ENCODE results near the gene DENND5A. TPM values are rescaled to one million over a fixed set of nuclear protein-coding genes. Genes with fewer than 3 reads are reported as not detected.

DENND5A gene
- total and polyA plus RNA-seq, 10 of the 15 experiments (the other 5 are each of a cell fraction or from before 2014, with no cell fraction given) = 15.6 to 157 (median 85.1) TPM

DNA sequence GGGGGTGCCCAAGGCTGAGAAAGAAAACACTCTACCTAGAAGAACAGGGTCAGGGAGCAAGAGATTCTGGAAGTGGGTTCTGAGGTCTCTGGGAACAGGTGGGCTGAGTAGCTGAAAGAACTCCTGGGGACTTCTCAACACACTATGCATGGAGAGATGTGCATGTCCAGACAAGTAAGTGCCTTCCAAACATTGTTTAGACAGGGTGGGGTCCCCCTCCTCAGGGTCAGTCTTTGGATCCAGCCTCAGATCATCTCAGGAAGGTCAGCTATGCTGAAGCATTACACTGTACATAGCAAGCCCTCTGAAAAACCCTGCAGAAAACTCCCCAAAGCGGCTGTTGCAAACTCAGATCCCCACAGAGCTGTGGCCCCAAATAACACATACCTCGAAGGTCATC lies 119.9 kb downstream of the DENND5A start (continued):
- TF ChIP-seq, protein P1, sequence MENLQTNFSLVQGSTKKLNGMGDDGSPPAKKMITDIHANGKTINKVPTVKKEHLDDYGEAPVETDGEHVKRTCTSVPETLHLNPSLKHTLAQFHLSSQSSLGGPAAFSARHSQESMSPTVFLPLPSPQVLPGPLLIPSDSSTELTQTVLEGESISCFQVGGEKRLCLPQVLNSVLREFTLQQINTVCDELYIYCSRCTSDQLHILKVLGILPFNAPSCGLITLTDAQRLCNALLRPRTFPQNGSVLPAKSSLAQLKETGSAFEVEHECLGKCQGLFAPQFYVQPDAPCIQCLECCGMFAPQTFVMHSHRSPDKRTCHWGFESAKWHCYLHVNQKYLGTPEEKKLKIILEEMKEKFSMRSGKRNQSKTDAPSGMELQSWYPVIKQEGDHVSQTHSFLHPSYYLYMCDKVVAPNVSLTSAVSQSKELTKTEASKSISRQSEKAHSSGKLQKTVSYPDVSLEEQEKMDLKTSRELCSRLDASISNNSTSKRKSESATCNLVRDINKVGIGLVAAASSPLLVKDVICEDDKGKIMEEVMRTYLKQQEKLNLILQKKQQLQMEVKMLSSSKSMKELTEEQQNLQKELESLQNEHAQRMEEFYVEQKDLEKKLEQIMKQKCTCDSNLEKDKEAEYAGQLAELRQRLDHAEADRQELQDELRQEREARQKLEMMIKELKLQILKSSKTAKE (IDR thresholded peaks at IDR 0.05; ENCODE audit: low read depth, poor library complexity, severe bottlenecking) = no peak
- TF ChIP-seq HDAC2 (IDR thresholded peaks at IDR 0.05) = no peak
- TF ChIP-seq CREM (IDR thresholded peaks at IDR 0.05; ENCODE audit: low read depth) = no peak
- no peak for TF ChIP-seq RAD51 (IDR thresholded peaks at IDR 0.05)

DNA sequence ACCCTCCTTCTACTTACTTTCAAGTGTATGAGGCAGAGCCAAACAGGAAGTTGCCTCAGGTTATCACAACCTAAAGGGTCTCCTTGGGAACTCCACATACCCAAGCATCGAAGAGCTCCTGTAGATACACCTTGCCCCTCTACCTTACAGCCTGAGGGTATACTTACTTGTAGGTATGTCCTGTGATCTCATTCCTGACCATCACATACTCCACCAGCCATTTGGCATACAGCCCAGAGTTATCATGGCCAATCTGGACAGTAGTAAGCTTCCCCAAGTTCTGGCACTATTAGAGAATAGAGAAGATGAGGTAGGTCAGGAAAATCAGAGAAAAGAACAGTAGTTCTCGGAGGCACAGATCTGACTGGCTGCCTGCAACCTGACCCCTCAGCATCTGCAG lies 120.3 kb downstream of the DENND5A start:
- H3K4me1 ChIP-seq (ENCODE audit: control insufficient read depth, insufficient read depth, low read length) = no peaks in the 10 kb centered on the region
- intact Hi-C loops (cut with micrococcal nuclease; ENCODE audit: unreplicated experiment) (no loop called here), in situ Hi-C loops (cut with MboI) (no loop called here)
- H3K4me2 ChIP-seq (ENCODE audit: control insufficient read depth, insufficient read depth) = no peak overlapping the region
- H3K4me3 ChIP-seq = no peak overlapping the region
- H2AFZ ChIP-seq (ENCODE audit: control insufficient read depth, low read depth, low read length) = no peak overlapping the region
- SMC1A ChIA-PET (ENCODE audit: uncharacterized antibody, unreplicated experiment) = interaction anchor here (1.2 kb wide), 1 partner anchor 14 kb away, joined by 3 read pairs; no protein-coding TSS in a partner anchor
- peaks cover 4 to 24% of the 10 kb centered on the region in 2 experiments for H3K36me3 ChIP-seq (ENCODE audit: control insufficient read depth in 2 of 2, insufficient read depth in 2 of 2, low read length in 1 of 2)
- H3K79me2 ChIP-seq (ENCODE audit: control insufficient read depth, insufficient read depth, low read length) = no peaks in the 10 kb centered on the region
- 100% methylated on average over 2 of the region's 2 CpGs for WGBS (ENCODE audit: insufficient coverage, insufficient replicate concordance, low lambda C conversion rate, missing lambda C conversion rate)
- CTCF ChIA-PET = interaction anchor here (2.2 kb wide), 1 partner anchor 12 kb away, joined by 5 read pairs; no protein-coding TSS in a partner anchor
- no TSS peak for BruUV-seq (replicated peaks)
- no peak for FAIRE-seq
- H3K27me3 ChIP-seq (replicated peaks in 1 of 2; ENCODE audit: control insufficient read depth in 2 of 2, insufficient read depth in 2 of 2, low read length in 1 of 2) = no peaks in the 10 kb centered on the region
- H3K9ac ChIP-seq (ENCODE audit: control insufficient read depth, insufficient read depth, low read length) = no peak overlapping the region
- H3K27ac ChIP-seq (ENCODE audit: control insufficient read depth, insufficient read depth) = no peak overlapping the region
- ATAC-seq = no peak
- RAD21 ChIA-PET (ENCODE audit: unreplicated experiment) = no interaction called here
- no peaks in the 10 kb centered on the region for H4K20me1 ChIP-seq (ENCODE audit: control insufficient read depth, insufficient read depth)
- no peaks in the 10 kb centered on the region for H3K9me3 ChIP-seq (replicated peaks; ENCODE audit: control insufficient read depth, insufficient read depth, low read length)
- DNase-seq (ENCODE audit: low read depth, low spot score) = no peak
- POLR2A ChIA-PET = no interaction called here
- TF ChIP-seq BACH1 (IDR thresholded peaks at IDR 0.05; ENCODE audit: borderline replicate concordance) = no peak
- TF ChIP-seq RBBP5 (conservative IDR thresholded peaks at IDR 0.05) = no peak
- no peak for TF ChIP-seq MTA3 (IDR thresholded peaks at IDR 0.05; ENCODE audit: borderline replicate concordance, low read length)
- TF ChIP-seq, protein P2, sequence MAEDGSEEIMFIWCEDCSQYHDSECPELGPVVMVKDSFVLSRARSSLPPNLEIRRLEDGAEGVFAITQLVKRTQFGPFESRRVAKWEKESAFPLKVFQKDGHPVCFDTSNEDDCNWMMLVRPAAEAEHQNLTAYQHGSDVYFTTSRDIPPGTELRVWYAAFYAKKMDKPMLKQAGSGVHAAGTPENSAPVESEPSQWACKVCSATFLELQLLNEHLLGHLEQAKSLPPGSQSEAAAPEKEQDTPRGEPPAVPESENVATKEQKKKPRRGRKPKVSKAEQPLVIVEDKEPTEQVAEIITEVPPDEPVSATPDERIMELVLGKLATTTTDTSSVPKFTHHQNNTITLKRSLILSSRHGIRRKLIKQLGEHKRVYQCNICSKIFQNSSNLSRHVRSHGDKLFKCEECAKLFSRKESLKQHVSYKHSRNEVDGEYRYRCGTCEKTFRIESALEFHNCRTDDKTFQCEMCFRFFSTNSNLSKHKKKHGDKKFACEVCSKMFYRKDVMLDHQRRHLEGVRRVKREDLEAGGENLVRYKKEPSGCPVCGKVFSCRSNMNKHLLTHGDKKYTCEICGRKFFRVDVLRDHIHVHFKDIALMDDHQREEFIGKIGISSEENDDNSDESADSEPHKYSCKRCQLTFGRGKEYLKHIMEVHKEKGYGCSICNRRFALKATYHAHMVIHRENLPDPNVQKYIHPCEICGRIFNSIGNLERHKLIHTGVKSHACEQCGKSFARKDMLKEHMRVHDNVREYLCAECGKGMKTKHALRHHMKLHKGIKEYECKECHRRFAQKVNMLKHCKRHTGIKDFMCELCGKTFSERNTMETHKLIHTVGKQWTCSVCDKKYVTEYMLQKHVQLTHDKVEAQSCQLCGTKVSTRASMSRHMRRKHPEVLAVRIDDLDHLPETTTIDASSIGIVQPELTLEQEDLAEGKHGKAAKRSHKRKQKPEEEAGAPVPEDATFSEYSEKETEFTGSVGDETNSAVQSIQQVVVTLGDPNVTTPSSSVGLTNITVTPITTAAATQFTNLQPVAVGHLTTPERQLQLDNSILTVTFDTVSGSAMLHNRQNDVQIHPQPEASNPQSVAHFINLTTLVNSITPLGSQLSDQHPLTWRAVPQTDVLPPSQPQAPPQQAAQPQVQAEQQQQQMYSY (CRISPR knock-in tag; IDR thresholded peaks at IDR 0.05) = no peak
- TF ChIP-seq EP300 (IDR thresholded peaks at IDR 0.05; ENCODE audit: borderline replicate concordance in 1 of 2, control insufficient read depth in 1 of 2, low read depth in 2 of 2, low read length in 2 of 2) = no peak
- TF ChIP-seq SPI1 (IDR thresholded peaks at IDR 0.05; ENCODE audit: borderline replicate concordance, insufficient read depth, low read depth, low read length) = no peak
- TF ChIP-seq, protein P3, sequence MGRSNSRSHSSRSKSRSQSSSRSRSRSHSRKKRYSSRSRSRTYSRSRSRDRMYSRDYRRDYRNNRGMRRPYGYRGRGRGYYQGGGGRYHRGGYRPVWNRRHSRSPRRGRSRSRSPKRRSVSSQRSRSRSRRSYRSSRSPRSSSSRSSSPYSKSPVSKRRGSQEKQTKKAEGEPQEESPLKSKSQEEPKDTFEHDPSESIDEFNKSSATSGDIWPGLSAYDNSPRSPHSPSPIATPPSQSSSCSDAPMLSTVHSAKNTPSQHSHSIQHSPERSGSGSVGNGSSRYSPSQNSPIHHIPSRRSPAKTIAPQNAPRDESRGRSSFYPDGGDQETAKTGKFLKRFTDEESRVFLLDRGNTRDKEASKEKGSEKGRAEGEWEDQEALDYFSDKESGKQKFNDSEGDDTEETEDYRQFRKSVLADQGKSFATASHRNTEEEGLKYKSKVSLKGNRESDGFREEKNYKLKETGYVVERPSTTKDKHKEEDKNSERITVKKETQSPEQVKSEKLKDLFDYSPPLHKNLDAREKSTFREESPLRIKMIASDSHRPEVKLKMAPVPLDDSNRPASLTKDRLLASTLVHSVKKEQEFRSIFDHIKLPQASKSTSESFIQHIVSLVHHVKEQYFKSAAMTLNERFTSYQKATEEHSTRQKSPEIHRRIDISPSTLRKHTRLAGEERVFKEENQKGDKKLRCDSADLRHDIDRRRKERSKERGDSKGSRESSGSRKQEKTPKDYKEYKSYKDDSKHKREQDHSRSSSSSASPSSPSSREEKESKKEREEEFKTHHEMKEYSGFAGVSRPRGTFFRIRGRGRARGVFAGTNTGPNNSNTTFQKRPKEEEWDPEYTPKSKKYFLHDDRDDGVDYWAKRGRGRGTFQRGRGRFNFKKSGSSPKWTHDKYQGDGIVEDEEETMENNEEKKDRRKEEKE (IDR thresholded peaks at IDR 0.05) = no peak
- TF ChIP-seq, protein P4, sequence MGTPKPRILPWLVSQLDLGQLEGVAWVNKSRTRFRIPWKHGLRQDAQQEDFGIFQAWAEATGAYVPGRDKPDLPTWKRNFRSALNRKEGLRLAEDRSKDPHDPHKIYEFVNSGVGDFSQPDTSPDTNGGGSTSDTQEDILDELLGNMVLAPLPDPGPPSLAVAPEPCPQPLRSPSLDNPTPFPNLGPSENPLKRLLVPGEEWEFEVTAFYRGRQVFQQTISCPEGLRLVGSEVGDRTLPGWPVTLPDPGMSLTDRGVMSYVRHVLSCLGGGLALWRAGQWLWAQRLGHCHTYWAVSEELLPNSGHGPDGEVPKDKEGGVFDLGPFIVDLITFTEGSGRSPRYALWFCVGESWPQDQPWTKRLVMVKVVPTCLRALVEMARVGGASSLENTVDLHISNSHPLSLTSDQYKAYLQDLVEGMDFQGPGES (IDR thresholded peaks at IDR 0.05) = no peak
- no peak for TF ChIP-seq CBX3 (IDR thresholded peaks at IDR 0.05; ENCODE audit: borderline replicate concordance, low read depth)
